GM19035 (cell line): Measurements from ENCODE around the gene BBS4.
"Not testable (repeated sequence)": the region's sequence is repeated elsewhere in the genome, so short reads cannot be mapped to it uniquely, and the experiment has no call there.

Experiments used
- ATAC-seq: cut with Tn5 transposase; IDR thresholded peaks from one replicate; pipeline ENCODE4 v1.9.1; 2021; ENCODE audit not compliant: unreplicated experiment

The BBS4 gene

GRCh38 chr15:72698938-72699337 is 12.9 kb downstream of the BBS4 start:
- ATAC-seq: no peak

GRCh38 chr15:72700076-72700475 is 14.1 kb downstream of the BBS4 start:
- no peak for ATAC-seq

GRCh38 chr15:72706266-72706665 is 20.3 kb downstream of the BBS4 start:
- no peak for ATAC-seq

GRCh38 chr15:72708551-72709303 is 22.7 kb downstream of the BBS4 start:
- ATAC-seq: not testable (repeated sequence)

- ATAC-seq: no peak
Measured at GRCh38 chr15:72722071-72722696, 36.2 kb downstream of the BBS4 start.

GRCh38 chr15:72724028-72724427 is 38.0 kb downstream of the BBS4 start:
- ATAC-seq: no peak

GRCh38 chr15:72725446-72725845 is 39.4 kb downstream of the BBS4 start:
- ATAC-seq: no peak

GRCh38 chr15:72725851-72726250 is 39.8 kb downstream of the BBS4 start:
- not testable (repeated sequence) for ATAC-seq

- ATAC-seq: no peak
Measured at GRCh38 chr15:72727154-72727553, 41.1 kb downstream of the BBS4 start.

GRCh38 chr15:72728249-72728648 is 42.2 kb downstream of the BBS4 start:
- not testable (repeated sequence) for ATAC-seq

- ATAC-seq: no peak
Measured at GRCh38 chr15:72728821-72729220, 42.8 kb downstream of the BBS4 start.

GRCh38 chr15:72732086-72732485 is 46.1 kb downstream of the BBS4 start:
- ATAC-seq: no peak

- ATAC-seq: no peak
Measured at GRCh38 chr15:72732516-72732915, 46.5 kb downstream of the BBS4 start.

- ATAC-seq: no peak
Measured at GRCh38 chr15:72733941-72734738, 48.1 kb downstream of the BBS4 start.

- no peak for ATAC-seq
Measured at GRCh38 chr15:72735111-72735510, 49.1 kb downstream of the BBS4 start.

- ATAC-seq: no peak
Measured at GRCh38 chr15:72737061-72737460, 51.1 kb downstream of the BBS4 start.

- no peak for ATAC-seq
Measured at GRCh38 chr15:72737723-72738122, 51.7 kb downstream of the BBS4 start.

GRCh38 chr15:72740219-72740618 is 54.2 kb downstream of the BBS4 start:
- no peak for ATAC-seq

- ATAC-seq: no peak
Measured at GRCh38 chr15:72749700-72750099, 63.7 kb downstream of the BBS4 start.

GRCh38 chr15:72751751-72752455 is 65.9 kb downstream of the BBS4 start:
- no peak for ATAC-seq

- no peak for ATAC-seq
Measured at GRCh38 chr15:72754096-72754495, 68.1 kb downstream of the BBS4 start.
